Caco-2 (cell line): Measurements from ENCODE around the gene MYH4. TPM values are rescaled to one million over a fixed set of nuclear protein-coding genes. Genes with fewer than 3 reads are reported as not detected.

Experiments used
- BruUV-seq: library from RNA; stranded (reverse); fragments of 400-500 nt; replicated peaks from 2 replicates; lab custom pipeline; 2021; lab: Mats Ljungman, UMichigan
- CTCF ChIA-PET: fragments of 300-600 bp; sonication (Branson Sonifier 250); formaldehyde crosslinking; loops from one replicate; lab custom pipeline; 2022; ENCODE audit warnings: antibody characterized with exemption; lab: Charles Lee
- POLR2A ChIA-PET: fragments of 300-600 bp; sonication (Branson Sonifier 250); formaldehyde crosslinking; loops from one replicate; lab custom pipeline; 2022; ENCODE audit warnings: antibody characterized with exemption; lab: Charles Lee
- DNase-seq, 2 experiments: peaks; one replicate each; pipeline versions ENCODE4 v3.0.0 to v3.0.0-alpha.2; 2020 to 2022
- H3K27me3 ChIP-seq: replicated peaks from 2 replicates; pipeline ENCODE4 v1.6.0; 2011; ENCODE audit warnings: low read length; ENCODE audit not compliant: control insufficient read depth, insufficient read depth
- H3K36me3 ChIP-seq: 2 replicates; pipeline ENCODE4 v1.5.1; 2011; ENCODE audit warnings: low read length; ENCODE audit not compliant: control insufficient read depth, insufficient read depth
- H3K4me1 ChIP-seq: fragments of 250-450 bp; sonication (Bioruptor Pico); 2 replicates; pipeline ENCODE4 v1.5.1; 2020; ENCODE audit warnings: mild to moderate bottlenecking
- H3K4me3 ChIP-seq: 2 replicates; pipeline ENCODE4 v1.5.1; 2011; ENCODE audit warnings: low read depth, mild to moderate bottlenecking, control low read depth, low read length
- H3K9me3 ChIP-seq: fragments of 250-450 bp; sonication (Bioruptor Pico); 2 replicates; pipeline ENCODE4 v1.5.1; 2020; ENCODE audit warnings: mild to moderate bottlenecking, moderate library complexity
- H3K27ac Mint-ChIP-seq: one replicate; pipeline ENCODE4 v1.8.0; 2022; ENCODE audit warnings: mixed read lengths; ENCODE audit not compliant: unreplicated experiment
- H3K27me3 Mint-ChIP-seq: one replicate; pipeline ENCODE4 v1.8.0; 2022; ENCODE audit warnings: mixed read lengths; ENCODE audit not compliant: insufficient read depth, unreplicated experiment
- H3K36me3 Mint-ChIP-seq: one replicate; pipeline ENCODE4 v1.8.0; 2022; ENCODE audit warnings: mild to moderate bottlenecking, mixed read lengths; ENCODE audit not compliant: insufficient read depth, unreplicated experiment
- H3K4me1 Mint-ChIP-seq: one replicate; pipeline ENCODE4 v1.8.0; 2022; ENCODE audit warnings: low read depth, mixed read lengths; ENCODE audit not compliant: unreplicated experiment
- H3K4me3 Mint-ChIP-seq: one replicate; pipeline ENCODE4 v1.8.0; 2022; ENCODE audit warnings: mild to moderate bottlenecking, moderate library complexity, mixed read lengths; ENCODE audit not compliant: unreplicated experiment
- H3K9me3 Mint-ChIP-seq: one replicate; pipeline ENCODE4 v1.8.0; 2022; ENCODE audit warnings: mixed read lengths; ENCODE audit not compliant: unreplicated experiment
- intact Hi-C: fragments of 100-400 bp; cut with micrococcal nuclease; formaldehyde crosslinking; loops from one replicate; pipeline ENCODE4 v1.10.0; 2022; ENCODE audit not compliant: unreplicated experiment
- total RNA-seq: library from RNA; stranded (reverse); gene quantifications from 2 replicates; pipeline ENCODE4 v1.2.3, GENCODE V29; 2022
- TF ChIP-seq, protein P1 (sequence below), 2 experiments: fragments of 200-600 bp in 1 of 2; IDR thresholded peaks; 1 replicate in 1 of 2; 2 replicates in 1 of 2; pipeline versions ENCODE4 v1.5.1 to v1.8.0; 2011 to 2022; ENCODE audit warnings: antibody characterized with exemption in 1 of 2, control low read depth in 1 of 2, inconsistent platforms in 1 of 2, low read depth in 1 of 2, low read length in 1 of 2, mild to moderate bottlenecking in 1 of 2, moderate library complexity in 1 of 2; ENCODE audit not compliant: insufficient read depth in 1 of 2, severe bottlenecking in 1 of 2, unreplicated experiment in 1 of 2

Gene MYH4
- total RNA-seq, 1 experiment from 2014 or later: 0.05 TPM

DNA sequence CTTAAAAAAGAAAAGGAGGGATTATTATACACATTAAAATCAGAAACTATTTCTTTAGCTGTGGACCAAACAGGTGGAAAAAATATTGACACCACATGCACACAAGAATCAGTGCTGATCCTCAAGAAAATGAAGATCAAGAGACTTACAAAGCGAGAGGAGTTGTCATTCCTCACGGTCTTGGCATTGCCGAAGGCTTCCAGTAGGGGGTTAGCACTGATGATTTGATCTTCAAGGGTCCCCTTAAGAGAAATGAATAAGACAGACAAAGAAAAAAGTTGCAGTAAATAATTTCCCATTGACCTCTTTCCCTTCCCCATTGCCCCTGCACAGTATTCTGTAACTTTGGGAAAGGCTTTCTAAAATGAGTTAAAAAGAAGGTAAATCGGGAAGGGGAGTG is 6.0 kb downstream of the MYH4 start:
- CTCF ChIA-PET: no interaction called here
- Mint-ChIP-seq H3K36me3 (no peaks in the 10 kb centered on the region), H3K27ac (no peak overlapping the region), H3K27me3 (no peaks in the 10 kb centered on the region), H3K4me3 (no peak overlapping the region), H3K4me1 (no peaks in the 10 kb centered on the region), H3K9me3 (no peaks in the 10 kb centered on the region)
- TF ChIP-seq, protein P1, sequence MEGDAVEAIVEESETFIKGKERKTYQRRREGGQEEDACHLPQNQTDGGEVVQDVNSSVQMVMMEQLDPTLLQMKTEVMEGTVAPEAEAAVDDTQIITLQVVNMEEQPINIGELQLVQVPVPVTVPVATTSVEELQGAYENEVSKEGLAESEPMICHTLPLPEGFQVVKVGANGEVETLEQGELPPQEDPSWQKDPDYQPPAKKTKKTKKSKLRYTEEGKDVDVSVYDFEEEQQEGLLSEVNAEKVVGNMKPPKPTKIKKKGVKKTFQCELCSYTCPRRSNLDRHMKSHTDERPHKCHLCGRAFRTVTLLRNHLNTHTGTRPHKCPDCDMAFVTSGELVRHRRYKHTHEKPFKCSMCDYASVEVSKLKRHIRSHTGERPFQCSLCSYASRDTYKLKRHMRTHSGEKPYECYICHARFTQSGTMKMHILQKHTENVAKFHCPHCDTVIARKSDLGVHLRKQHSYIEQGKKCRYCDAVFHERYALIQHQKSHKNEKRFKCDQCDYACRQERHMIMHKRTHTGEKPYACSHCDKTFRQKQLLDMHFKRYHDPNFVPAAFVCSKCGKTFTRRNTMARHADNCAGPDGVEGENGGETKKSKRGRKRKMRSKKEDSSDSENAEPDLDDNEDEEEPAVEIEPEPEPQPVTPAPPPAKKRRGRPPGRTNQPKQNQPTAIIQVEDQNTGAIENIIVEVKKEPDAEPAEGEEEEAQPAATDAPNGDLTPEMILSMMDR (IDR thresholded peaks at IDR 0.05; ENCODE audit: insufficient read depth in 1 of 2, low read depth in 1 of 2, low read length in 1 of 2, severe bottlenecking in 1 of 2, unreplicated experiment in 1 of 2): no peak
- POLR2A ChIA-PET: interaction anchor here (0.7 kb wide), 1 partner anchor 327 kb away, joined by 3 read pairs; no protein-coding TSS in a partner anchor
- Histone ChIP-seq H3K4me3 (no peak overlapping the region), H3K9me3 (no peaks in the 10 kb centered on the region), H3K36me3 (no peaks in the 10 kb centered on the region), H3K27me3 (no peaks in the 10 kb centered on the region), H3K4me1 (no peaks in the 10 kb centered on the region)
- intact Hi-C loops: no loop called here
- no TSS peak for BruUV-seq
- no peak for DNase-seq

GRCh38 chr17:10460062-10460461 is 9.3 kb downstream of the MYH4 start:
- DNase-seq: no peak
- Mint-ChIP-seq H3K36me3 (no peaks in the 10 kb centered on the region), H3K27me3 (no peaks in the 10 kb centered on the region), H3K4me3 (no peak overlapping the region), H3K27ac (no peak overlapping the region), H3K4me1 (no peaks in the 10 kb centered on the region), H3K9me3 (no peaks in the 10 kb centered on the region)
- no peak overlapping the region for H3K4me3 ChIP-seq
- no TSS peak for BruUV-seq
- TF ChIP-seq, protein P1 (IDR thresholded peaks at IDR 0.05; ENCODE audit: insufficient read depth in 1 of 2, low read depth in 1 of 2, low read length in 1 of 2, severe bottlenecking in 1 of 2, unreplicated experiment in 1 of 2): no peak
- no peaks in the 10 kb centered on the region for H3K27me3 ChIP-seq
- POLR2A ChIA-PET: no interaction called here
- H3K4me1 ChIP-seq: no peaks in the 10 kb centered on the region
- CTCF ChIA-PET: no interaction called here
- no peaks in the 10 kb centered on the region for H3K36me3 ChIP-seq
- no peaks in the 10 kb centered on the region for H3K9me3 ChIP-seq
- intact Hi-C loops: no loop called here

- H3K27me3 ChIP-seq: no peaks in the 10 kb centered on the region
- POLR2A ChIA-PET: no interaction called here
- CTCF ChIA-PET: no interaction called here
- DNase-seq: no peak
- Mint-ChIP-seq H3K9me3 (no peaks in the 10 kb centered on the region), H3K27me3 (no peaks in the 10 kb centered on the region), H3K36me3 (no peaks in the 10 kb centered on the region), H3K27ac (no peak overlapping the region), H3K4me1 (no peaks in the 10 kb centered on the region), H3K4me3 (no peak overlapping the region)
- TF ChIP-seq, protein P1 (IDR thresholded peaks at IDR 0.05; ENCODE audit: insufficient read depth in 1 of 2, low read depth in 1 of 2, low read length in 1 of 2, severe bottlenecking in 1 of 2, unreplicated experiment in 1 of 2): no peak
- no peaks in the 10 kb centered on the region for H3K9me3 ChIP-seq
- no peak overlapping the region for H3K4me3 ChIP-seq
- no TSS peak for BruUV-seq
- intact Hi-C loops: no loop called here
- H3K36me3 ChIP-seq: no peaks in the 10 kb centered on the region
- no peaks in the 10 kb centered on the region for H3K4me1 ChIP-seq
Observed at GRCh38 chr17:10458701-10459100, 10.7 kb downstream of the MYH4 start.
